ENCODE measurements around the gene MACROD2.

DNA sequence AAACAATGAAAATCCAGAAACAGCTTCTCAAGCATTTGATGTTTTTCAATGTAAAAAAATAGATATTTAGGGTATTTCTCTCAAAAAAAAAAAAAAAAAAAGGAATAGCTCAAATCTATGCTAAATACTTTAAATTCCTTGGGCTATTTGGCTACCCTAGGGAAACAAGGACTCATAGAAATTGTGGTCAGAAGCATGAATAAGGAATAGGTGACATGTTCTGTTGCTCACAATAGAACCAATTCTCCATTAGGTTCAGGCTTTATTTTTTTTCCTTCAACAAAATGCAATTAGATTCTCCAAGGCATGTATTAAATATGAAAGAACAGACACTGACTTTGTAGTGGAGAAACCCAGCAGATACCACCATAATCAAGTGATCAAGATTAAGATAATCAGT lies 1246.4 kb downstream of the MACROD2 start:
- TF ChIP-seq ZNF274 (IDR thresholded peaks at IDR 0.05; ENCODE audit: low read depth, low read length) (no peak), YY1 (IDR thresholded peaks at IDR 0.05; ENCODE audit: insufficient read depth, insufficient read length) (no peak), SUZ12 (IDR thresholded peaks at IDR 0.05; ENCODE audit: extremely low read depth, insufficient read depth, insufficient read length) (no peak)
